ENCODE measurements around the gene KRT13. TPM values are rescaled to one million over a fixed set of nuclear protein-coding genes. Genes with fewer than 3 reads are reported as not detected.

KRT13 gene
- total and polyA plus RNA-seq, 2 experiments from 2014 or later: not detected

- H3K27ac ChIP-seq: no peak within 1 kb of the TSS
- no peak for DNase-seq (ENCODE audit: low read depth in 1 of 2, low spot score in 1 of 2)
- H3K27me3 ChIP-seq: no peaks in the 10 kb centered on the region
- no peaks in the 10 kb centered on the region for H3K4me1 ChIP-seq (ENCODE audit: low read depth)
- TF ChIP-seq, protein P1, sequence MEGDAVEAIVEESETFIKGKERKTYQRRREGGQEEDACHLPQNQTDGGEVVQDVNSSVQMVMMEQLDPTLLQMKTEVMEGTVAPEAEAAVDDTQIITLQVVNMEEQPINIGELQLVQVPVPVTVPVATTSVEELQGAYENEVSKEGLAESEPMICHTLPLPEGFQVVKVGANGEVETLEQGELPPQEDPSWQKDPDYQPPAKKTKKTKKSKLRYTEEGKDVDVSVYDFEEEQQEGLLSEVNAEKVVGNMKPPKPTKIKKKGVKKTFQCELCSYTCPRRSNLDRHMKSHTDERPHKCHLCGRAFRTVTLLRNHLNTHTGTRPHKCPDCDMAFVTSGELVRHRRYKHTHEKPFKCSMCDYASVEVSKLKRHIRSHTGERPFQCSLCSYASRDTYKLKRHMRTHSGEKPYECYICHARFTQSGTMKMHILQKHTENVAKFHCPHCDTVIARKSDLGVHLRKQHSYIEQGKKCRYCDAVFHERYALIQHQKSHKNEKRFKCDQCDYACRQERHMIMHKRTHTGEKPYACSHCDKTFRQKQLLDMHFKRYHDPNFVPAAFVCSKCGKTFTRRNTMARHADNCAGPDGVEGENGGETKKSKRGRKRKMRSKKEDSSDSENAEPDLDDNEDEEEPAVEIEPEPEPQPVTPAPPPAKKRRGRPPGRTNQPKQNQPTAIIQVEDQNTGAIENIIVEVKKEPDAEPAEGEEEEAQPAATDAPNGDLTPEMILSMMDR (IDR thresholded peaks at IDR 0.05; ENCODE audit: low read depth, low read length): no peak
- H3K4me3 ChIP-seq: no peak within 1 kb of the TSS
- H3K9me3 ChIP-seq (ENCODE audit: low read depth): no peaks in the 10 kb centered on the region
- H3K36me3 ChIP-seq: no peaks in the 10 kb centered on the region
Measured at GRCh38 chr17:41466988-41467387, 38.4 kb downstream of the KRT13 start, which contains the start of gene KRT32. TSS of gene KRT32 (minus strand) at chr17:41467386. CDS start at chr17:41467325, 61 bp downstream.

DNA sequence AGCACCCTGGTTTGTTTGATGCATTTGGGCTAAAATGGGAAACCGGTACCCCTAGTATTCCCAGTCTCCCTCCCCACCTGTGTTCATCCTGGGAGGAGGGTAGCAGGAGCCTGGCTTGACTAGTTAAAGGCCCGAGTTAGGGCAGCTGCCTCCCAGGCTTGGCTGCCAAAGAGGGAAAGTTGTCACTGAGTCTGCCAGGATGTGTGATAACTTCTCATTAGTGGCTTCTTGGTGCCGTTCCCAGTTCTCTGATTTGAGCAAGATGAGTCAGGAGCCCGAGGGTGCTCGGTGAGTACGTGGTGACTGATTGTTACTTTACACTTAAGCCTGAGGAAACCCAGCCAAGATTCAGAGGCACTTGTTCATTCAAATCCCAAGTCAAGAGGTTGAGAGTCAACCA lies 40.7 kb downstream of the KRT13 start:
- peak; percentile 16 to 88 for DNase-seq (ENCODE audit: low read depth in 1 of 2, low spot score in 1 of 2)
- TF ChIP-seq, protein P1 (IDR thresholded peaks at IDR 0.05; ENCODE audit: low read depth, low read length): no peak
- no peaks in the 10 kb centered on the region for H3K4me1 ChIP-seq (ENCODE audit: low read depth)

GRCh38 chr17:41464173-41464572 lies 41.2 kb downstream of the KRT13 start:
- TF ChIP-seq, protein P1 (IDR thresholded peaks at IDR 0.05; ENCODE audit: low read depth, low read length): no peak
- no peak overlapping the region for H3K27ac ChIP-seq
- H3K4me1 ChIP-seq (ENCODE audit: low read depth): no peaks in the 10 kb centered on the region
- H3K36me3 ChIP-seq: no peaks in the 10 kb centered on the region
- H3K4me3 ChIP-seq: no peak overlapping the region
- no peaks in the 10 kb centered on the region for H3K27me3 ChIP-seq
- H3K9me3 ChIP-seq (ENCODE audit: low read depth): no peaks in the 10 kb centered on the region
- DNase-seq (ENCODE audit: low read depth in 1 of 2, low spot score in 1 of 2): no peak

More for the DNA sequence above, 40.7 kb downstream of the KRT13 start:
- no peak overlapping the region for H3K4me3 ChIP-seq
- no peaks in the 10 kb centered on the region for H3K27me3 ChIP-seq
- no peaks in the 10 kb centered on the region for H3K36me3 ChIP-seq
- H3K27ac ChIP-seq: no peak overlapping the region
- H3K9me3 ChIP-seq (ENCODE audit: low read depth): no peaks in the 10 kb centered on the region

DNA sequence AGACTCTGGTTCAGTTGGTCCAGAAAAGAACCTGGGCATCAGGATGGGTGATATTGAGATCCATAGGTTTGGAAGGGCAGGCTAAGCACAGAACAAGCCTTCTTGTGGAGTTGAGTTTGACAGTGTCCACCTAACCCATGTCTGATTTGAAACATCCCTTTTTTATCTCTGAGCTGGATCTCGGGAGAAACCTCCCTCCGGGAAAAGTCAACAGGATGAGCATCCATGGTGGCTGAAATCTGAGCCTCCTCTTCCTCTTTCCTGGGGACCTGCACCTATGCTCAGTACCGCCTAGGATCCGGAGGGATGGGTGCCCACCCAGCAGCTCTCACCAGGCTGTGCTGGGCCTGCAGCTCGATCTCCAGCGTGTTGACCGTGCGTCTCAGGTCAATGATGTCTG lies 41.7 kb downstream of the KRT13 start:
- TF ChIP-seq, protein P1 (IDR thresholded peaks at IDR 0.05; ENCODE audit: low read depth, low read length): no peak
- Histone ChIP-seq H3K27ac (no peak overlapping the region), H3K4me1 (ENCODE audit: low read depth) (no peaks in the 10 kb centered on the region), H3K36me3 (no peaks in the 10 kb centered on the region), H3K4me3 (no peak overlapping the region), H3K27me3 (no peaks in the 10 kb centered on the region), H3K9me3 (ENCODE audit: low read depth) (no peaks in the 10 kb centered on the region)
- no peak for DNase-seq (ENCODE audit: low read depth in 1 of 2, low spot score in 1 of 2)

- H3K4me3 ChIP-seq: no peak overlapping the region
- H3K27me3 ChIP-seq: no peaks in the 10 kb centered on the region
- no peaks in the 10 kb centered on the region for H3K4me1 ChIP-seq (ENCODE audit: low read depth)
- no peak for DNase-seq (ENCODE audit: low read depth in 1 of 2, low spot score in 1 of 2)
- TF ChIP-seq, protein P1 (IDR thresholded peaks at IDR 0.05; ENCODE audit: low read depth, low read length): no peak
- H3K9me3 ChIP-seq (ENCODE audit: low read depth): no peaks in the 10 kb centered on the region
- no peaks in the 10 kb centered on the region for H3K36me3 ChIP-seq
- H3K27ac ChIP-seq: no peak overlapping the region
Measured at GRCh38 chr17:41462705-41463104, 42.7 kb downstream of the KRT13 start.

DNA sequence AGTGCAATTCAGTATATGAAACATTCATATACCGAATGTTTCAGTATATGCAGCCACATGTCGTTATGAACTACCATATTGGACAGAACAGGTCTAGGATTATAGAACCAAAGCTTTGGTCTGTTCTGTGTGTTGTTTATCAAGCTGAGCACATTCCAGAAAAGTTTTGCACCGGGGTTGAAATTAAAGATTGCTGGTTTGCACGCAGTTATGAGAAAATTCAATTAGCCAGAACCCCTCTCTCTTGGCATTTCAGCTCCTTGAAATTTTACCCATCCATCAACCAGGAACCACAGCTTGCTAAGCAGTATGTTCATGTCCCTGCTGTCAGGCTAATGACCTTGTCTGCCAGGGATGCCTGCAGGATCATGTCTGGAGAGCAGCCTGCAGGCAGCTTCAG lies 47.7 kb downstream of the KRT13 start:
- Histone ChIP-seq H3K27ac (no peak overlapping the region), H3K27me3 (peaks cover 5% of the 10 kb centered on the region), H3K9me3 (ENCODE audit: low read depth) (no peaks in the 10 kb centered on the region), H3K36me3 (no peaks in the 10 kb centered on the region), H3K4me3 (no peak overlapping the region), H3K4me1 (ENCODE audit: low read depth) (no peaks in the 10 kb centered on the region)
- TF ChIP-seq, protein P1 (IDR thresholded peaks at IDR 0.05; ENCODE audit: low read depth, low read length): no peak
- DNase-seq (ENCODE audit: low read depth in 1 of 2, low spot score in 1 of 2): no peak

All from cardiac muscle cell (in vitro differentiated cells and primary cell).